Dermis microvascular lymphatic vessel endothelial cell (primary cell): ENCODE measurements around the gene PHC3. TPM values are rescaled to one million over a fixed set of nuclear protein-coding genes. Genes with fewer than 3 reads are reported as not detected.
A peak's percentile ranks its signal among the peaks of the same experiment; 100 is the strongest.
"Not testable (repeated sequence)": the region's sequence is repeated elsewhere in the genome, so short reads cannot be mapped to it uniquely, and the experiment has no call there.

Experiments
- DNase-seq, 2 donors: peaks; one replicate each; pipeline versions ENCODE4 v3.0.0 to v3.0.0-alpha.2; 2010; ENCODE audit warnings: low read depth in 2 of 2
- total RNA-seq: library from RNA; depleted of rRNA; stranded (reverse); fragments of >200 nt; gene quantifications from 2 replicates; pipeline ENCODE4 v1.2.1, GENCODE V29; 2014

Gene PHC3
- total RNA-seq, 1 donor from 2014 or later: 9.6 TPM

- no peak for DNase-seq
Observed at GRCh38 chr3:170130532-170130931, 51.0 kb downstream of the PHC3 start.

- peak in 1 of 2 donors; percentile 3 for DNase-seq
Observed at GRCh38 chr3:170128977-170129431, 52.5 kb downstream of the PHC3 start.

- no peak for DNase-seq
Observed at GRCh38 chr3:170128259-170128976, 53.1 kb downstream of the PHC3 start.

GRCh38 chr3:170117134-170117533, 64.4 kb downstream of the PHC3 start:
- DNase-seq: peak in 1 of 2 donors; percentile 8

GRCh38 chr3:170114165-170114564, 67.4 kb downstream of the PHC3 start:
- not testable (repeated sequence) for DNase-seq

GRCh38 chr3:170111147-170111771, 70.3 kb downstream of the PHC3 start:
- no peak for DNase-seq

- no peak for DNase-seq
Observed at GRCh38 chr3:170109579-170110293, 71.8 kb downstream of the PHC3 start.

GRCh38 chr3:170108955-170109354, 72.6 kb downstream of the PHC3 start:
- no peak for DNase-seq

- DNase-seq: no peak
Observed at GRCh38 chr3:170107941-170108340, 73.6 kb downstream of the PHC3 start.

- no peak for DNase-seq
Observed at GRCh38 chr3:170102431-170102830, 79.1 kb downstream of the PHC3 start.

GRCh38 chr3:170100944-170101343, 80.6 kb downstream of the PHC3 start:
- DNase-seq: no peak

- no peak for DNase-seq
Observed at GRCh38 chr3:170098753-170099152, 82.8 kb downstream of the PHC3 start.

GRCh38 chr3:170096342-170096741, 85.2 kb downstream of the PHC3 start:
- DNase-seq: no peak

- no peak for DNase-seq
Observed at GRCh38 chr3:170095771-170096170, 85.8 kb downstream of the PHC3 start.

GRCh38 chr3:170092907-170093306, 88.6 kb downstream of the PHC3 start:
- DNase-seq: no peak

- DNase-seq: no peak
Observed at GRCh38 chr3:170090601-170090981, 90.9 kb downstream of the PHC3 start.

- no peak for DNase-seq
Observed at GRCh38 chr3:170089862-170090600, 91.5 kb downstream of the PHC3 start.

GRCh38 chr3:170085396-170085795, 96.1 kb downstream of the PHC3 start:
- DNase-seq: no peak

- no peak for DNase-seq
Observed at GRCh38 chr3:170083343-170083742, 98.2 kb downstream of the PHC3 start.

- DNase-seq: no peak
Observed at GRCh38 chr3:170081079-170081741, 100.3 kb downstream of the PHC3 start.

- DNase-seq: no peak
Observed at GRCh38 chr3:170080605-170081004, 100.9 kb downstream of the PHC3 start.
